ENCODE results near the gene GULP1. TPM values are rescaled to one million over a fixed set of nuclear protein-coding genes. Genes with fewer than 3 reads are reported as not detected.

The GULP1 gene
- total RNA-seq, 1 experiment from 2014 or later: 140 TPM

DNA sequence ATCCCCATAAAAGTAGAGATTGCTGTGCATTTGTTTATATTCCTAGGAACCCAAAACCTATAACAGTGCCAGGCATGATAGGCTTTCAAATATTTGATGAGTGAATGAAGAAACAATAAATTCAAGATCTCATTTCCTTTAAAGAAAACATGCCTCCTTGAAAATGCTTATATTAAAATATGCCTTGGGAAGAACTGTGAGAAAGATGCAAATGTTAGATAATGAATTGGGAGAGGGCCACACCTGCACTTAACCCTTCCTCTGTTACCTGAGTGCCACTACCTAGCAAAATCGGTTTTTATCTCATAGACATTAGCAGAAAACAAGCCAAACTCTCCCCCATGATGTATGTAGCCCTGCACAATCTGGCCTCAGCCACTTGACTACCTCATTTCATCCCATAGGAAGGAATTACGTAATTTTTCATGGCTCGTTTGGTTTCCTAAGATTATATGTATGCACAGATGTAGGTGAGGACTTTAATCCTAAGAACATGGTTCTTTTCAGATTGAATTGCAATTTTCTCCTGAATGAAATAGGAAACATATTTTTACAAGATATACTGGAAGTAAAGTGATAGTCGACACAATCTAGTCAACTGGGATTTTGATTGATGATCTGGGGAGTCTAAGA lies 25.2 kb downstream of the GULP1 start:
- H4K5ac ChIP-seq (ENCODE audit: insufficient read length, low read depth, low read length): no peak overlapping the region
- H3K4ac ChIP-seq (ENCODE audit: low read depth, low read length): no peak overlapping the region
- H2BK5ac ChIP-seq (ENCODE audit: insufficient read length, low read length): no peak overlapping the region
- peaks cover 14 to 15% of the 10 kb centered on the region in 2 experiments for H3K9me3 Mint-ChIP-seq
- no peak overlapping the region for H3K18ac ChIP-seq (ENCODE audit: insufficient read length, low read depth, low read length)
- H3K27ac Mint-ChIP-seq: peak overlapping the region in 2 of 3 experiments; percentile 3 to 54; a peak in 4 of 7 replicates
- no peaks in the 10 kb centered on the region for H3K9me3 ChIP-seq (ENCODE audit: control insufficient read depth, low read depth, low read length)
- no peaks in the 10 kb centered on the region for H3K27me3 Mint-ChIP-seq (ENCODE audit: low read depth)
- no peak overlapping the region for H3K23ac ChIP-seq (ENCODE audit: insufficient read length, low read depth, low read length)
- no peaks in the 10 kb centered on the region for H4K20me1 ChIP-seq (ENCODE audit: control insufficient read depth, insufficient read depth, insufficient read length)
- H2AK5ac ChIP-seq (ENCODE audit: insufficient read length, low read length): no peak overlapping the region
- H3K4me1 ChIP-seq (ENCODE audit: insufficient read depth, low read length): peaks cover 7% of the 10 kb centered on the region; the same call in 1 of the 2 replicates
- no peak overlapping the region for H2BK20ac ChIP-seq (ENCODE audit: low read depth, low read length, poor library complexity, severe bottlenecking)
- no peak overlapping the region for H4K91ac ChIP-seq (ENCODE audit: insufficient read length, low read depth, low read length)
- peaks cover 15 to 21% (median 16%) of the 10 kb centered on the region in 3 experiments for H3K36me3 Mint-ChIP-seq (ENCODE audit: insufficient read depth in 1 of 3, low read depth in 3 of 3)
- H2AFZ ChIP-seq (ENCODE audit: low read length): no peak overlapping the region
- no peak overlapping the region for H3K27ac ChIP-seq (ENCODE audit: insufficient read length, low read depth, low read length)
- H2BK120ac ChIP-seq (ENCODE audit: low read depth, low read length, poor library complexity, severe bottlenecking): no peak overlapping the region
- no peaks in the 10 kb centered on the region for H3K27me3 ChIP-seq (ENCODE audit: insufficient read depth, low read length)
- no peak overlapping the region for H2BK12ac ChIP-seq (ENCODE audit: insufficient read length, low read depth, low read length)
- H3K4me2 ChIP-seq (ENCODE audit: insufficient read depth, insufficient read length, low read length): no peak overlapping the region
- no peak overlapping the region for H3K14ac ChIP-seq (ENCODE audit: insufficient read depth, low read length)
- no peak overlapping the region for H3K9ac ChIP-seq (ENCODE audit: extremely low read depth, insufficient read length, low read length)
- H3K79me2 ChIP-seq (ENCODE audit: insufficient read depth, low read length): peaks cover 38% of the 10 kb centered on the region; the same call in 1 of the 2 replicates
- H3K23me2 ChIP-seq (ENCODE audit: insufficient read length, low read depth, low read length, poor library complexity, severe bottlenecking): no peaks in the 10 kb centered on the region
- no peak overlapping the region for H3K56ac ChIP-seq (ENCODE audit: insufficient read length, low read depth, low read length)
- TF ChIP-seq CTCF (conservative IDR thresholded peaks at IDR 0.05): no peak
- no peak overlapping the region for H4K8ac ChIP-seq (replicated peaks; ENCODE audit: insufficient read length, low read depth, low read length)
- no peak overlapping the region for H3K4me3 Mint-ChIP-seq
- peaks cover 6% of the 10 kb centered on the region for H3K79me1 ChIP-seq (ENCODE audit: insufficient read depth, low read depth, low read length, poor library complexity, severe bottlenecking)
- no peak for DNase-seq
- peaks cover 57 to 59% of the 10 kb centered on the region in 2 experiments for H3K4me1 Mint-ChIP-seq
- WGBS (ENCODE audit: extremely low coverage, insufficient read length, low lambda C conversion rate): no CpG with 5 or more reads among the region's 4 CpGs
- H2BK15ac ChIP-seq (ENCODE audit: low read depth, low read length): no peak overlapping the region
- H3T11ph ChIP-seq (ENCODE audit: low read length): no peak overlapping the region
